Esophagus muscularis mucosa (tissue), 4 donors: Measurements from ENCODE around the gene JPH3. TPM values are rescaled to one million over a fixed set of nuclear protein-coding genes. Genes with fewer than 3 reads are reported as not detected.

Experiments used
- DNase-seq: peaks from one replicate; pipeline ENCODE4 v3.0.0-alpha.2; 2017; ENCODE audit errors: extremely low spot score
- H3K27ac ChIP-seq, 4 donors: fragments of 200-600 bp; sonication (generic); replicated peaks in 1 of 4; 1 replicate in 3 of 4; 2 replicates in 1 of 4; pipeline ENCODE4 v1.5.1; 2016 to 2019; ENCODE audit warnings: mild to moderate bottlenecking in 1 of 4
- H3K27me3 ChIP-seq, 4 donors: fragments of 200-600 bp; sonication (generic); one replicate each; pipeline versions ENCODE4 v1.5.1 to v1.6.0; 2016 to 2019
- H3K36me3 ChIP-seq, 4 donors: fragments of 200-600 bp; sonication (generic); one replicate each; pipeline ENCODE4 v1.5.1; 2016 to 2019
- H3K4me1 ChIP-seq, 4 donors: fragments of 200-600 bp; sonication (generic); one replicate each; pipeline ENCODE4 v1.5.1; 2016 to 2019
- H3K4me3 ChIP-seq, 4 donors: fragments of 200-600 bp; sonication (generic); 1 replicate in 2 of 4; 2 replicates in 2 of 4; pipeline ENCODE4 v1.5.1; 2016 to 2019; ENCODE audit warnings: mild to moderate bottlenecking in 4 of 4, moderate library complexity in 1 of 4
- H3K9me3 ChIP-seq, 4 donors: fragments of 200-600 bp; sonication (generic); 1 replicate in 3 of 4; 2 replicates in 1 of 4; pipeline ENCODE4 v1.5.1; 2016 to 2019
- CTCF ChIP-seq, 3 experiments: fragments of 200-600 bp in 2 of 3; fragments of 450-650 bp in 1 of 3; sonication (generic) in 2 of 3; IDR thresholded peaks; one replicate each; pipeline ENCODE4 v1.5.1; 2017 to 2019; ENCODE audit warnings: antibody characterized with exemption in 3 of 3, mild to moderate bottlenecking in 2 of 3, moderate library complexity in 1 of 3
- EP300 ChIP-seq: sonication (generic); formaldehyde crosslinking; IDR thresholded peaks from one replicate; pipeline ENCODE4 v1.6.1; 2017; ENCODE audit warnings: antibody characterized with exemption
- POLR2A ChIP-seq: fragments of 450-650 bp; IDR thresholded peaks from one replicate; pipeline ENCODE4 v1.6.1; 2017; ENCODE audit warnings: antibody characterized with exemption, moderate library complexity, mild to moderate bottlenecking, low read depth
- POLR2AphosphoS5 ChIP-seq, 2 donors: sonication (generic); formaldehyde crosslinking; IDR thresholded peaks; one replicate each; pipeline ENCODE4 v1.6.1; 2017; ENCODE audit warnings: antibody characterized with exemption in 2 of 2
- WGBS: methylation state at CpG from one replicate; pipeline ENCODE4 v1.1.5; 2018; 5-methylcytosine and 5-hydroxymethylcytosine counted together
- intact Hi-C: fragments of 100-400 bp; cut with DNase I; formaldehyde crosslinking; loops from one replicate; pipeline ENCODE4 v1.15.1; 2023
- total RNA-seq, 4 donors: library from RNA; depleted of rRNA; stranded (reverse); fragments of >200 nt; gene quantifications; one replicate each; pipeline versions ENCODE4 v1.1.0 to v1.2.1, GENCODE V29; 2016

The JPH3 gene
- total RNA-seq, 4 donors from 2014 or later = 0.42 to 2.2 (median 0.54) TPM

- peaks cover 0 to 50% (median 5%) of the 10 kb centered on the region in 4 donors for H3K27me3 ChIP-seq
- DNase-seq = no peak
- no peak overlapping the region for H3K27ac ChIP-seq
- intact Hi-C loops = no loop called here
- peaks cover 0 to 18% (median 10%) of the 10 kb centered on the region in 4 donors for H3K36me3 ChIP-seq
- no peak overlapping the region for H3K4me3 ChIP-seq
- WGBS = 92% methylated on average over 4 of the region's 7 CpGs
- H3K9me3 ChIP-seq = no peaks in the 10 kb centered on the region
- TF ChIP-seq POLR2AphosphoS5 (IDR thresholded peaks at IDR 0.05) (no peak), POLR2A (no peak), CTCF (IDR thresholded peaks at IDR 0.05) (no peak), EP300 (no peak)
- peaks cover 0 to 8% (median 3%) of the 10 kb centered on the region in 4 donors for H3K4me1 ChIP-seq
Observed at GRCh38 chr16:87692176-87692575, 89.9 kb downstream of the JPH3 start.

DNA sequence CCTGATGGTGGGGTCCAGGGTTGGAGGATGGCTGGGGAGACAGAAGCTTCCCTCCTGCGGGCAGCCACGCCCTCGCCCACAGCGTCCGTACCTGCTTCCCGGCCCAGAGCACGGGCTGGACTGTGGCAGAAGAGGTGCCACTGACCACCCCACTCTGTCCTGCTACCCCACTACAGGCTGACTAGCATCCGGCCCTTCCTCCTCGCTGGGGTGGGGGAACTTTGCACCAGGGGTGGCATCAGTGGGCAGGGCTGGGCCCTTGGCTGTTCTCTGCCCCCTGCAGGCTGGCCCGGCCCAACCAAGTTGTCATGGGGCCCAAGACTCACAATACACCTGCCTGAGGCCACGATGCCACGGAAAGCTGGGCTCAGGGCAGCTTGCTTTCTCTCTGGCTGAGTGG lies 90.4 kb downstream of the JPH3 start:
- peaks cover 0 to 44% (median 3%) of the 10 kb centered on the region in 4 donors for H3K27me3 ChIP-seq
- intact Hi-C loops = no loop called here
- H3K4me1 ChIP-seq = peaks cover 0 to 8% (median 3%) of the 10 kb centered on the region in 4 donors
- no peak overlapping the region for H3K27ac ChIP-seq
- H3K9me3 ChIP-seq = no peaks in the 10 kb centered on the region
- peaks cover 0 to 20% (median 10%) of the 10 kb centered on the region in 4 donors for H3K36me3 ChIP-seq
- DNase-seq = no peak
- no peak overlapping the region for H3K4me3 ChIP-seq
- TF ChIP-seq POLR2AphosphoS5 (IDR thresholded peaks at IDR 0.05) = no peak
- WGBS = 90% methylated on average over 8 of the region's 12 CpGs

GRCh38 chr16:87693827-87694226 lies 91.5 kb downstream of the JPH3 start:
- TF ChIP-seq POLR2AphosphoS5 (IDR thresholded peaks at IDR 0.05) = no peak
- TF ChIP-seq EP300 = no peak
- TF ChIP-seq POLR2A = no peak
- TF ChIP-seq CTCF (IDR thresholded peaks at IDR 0.05) = no peak
- H3K27me3 ChIP-seq = peaks cover 0 to 34% (median 0%) of the 10 kb centered on the region in 4 donors
- H3K36me3 ChIP-seq = peaks cover 0 to 22% (median 12%) of the 10 kb centered on the region in 4 donors
- no peak overlapping the region for H3K27ac ChIP-seq
- no peak for DNase-seq
- H3K4me3 ChIP-seq = no peak overlapping the region
- no peaks in the 10 kb centered on the region for H3K9me3 ChIP-seq
- peaks cover 0 to 8% (median 3%) of the 10 kb centered on the region in 4 donors for H3K4me1 ChIP-seq
- intact Hi-C loops = no loop called here
- WGBS = 90% methylated on average over 15 of the region's 16 CpGs

- TF ChIP-seq EP300 (no peak), CTCF (IDR thresholded peaks at IDR 0.05) (no peak), POLR2AphosphoS5 (IDR thresholded peaks at IDR 0.05) (no peak), POLR2A (no peak)
- Histone ChIP-seq H3K27me3 (peaks cover 0 to 26% (median 0%) of the 10 kb centered on the region in 4 donors), H3K4me1 (peaks cover 0 to 8% (median 3%) of the 10 kb centered on the region in 4 donors), H3K36me3 (peaks cover 0 to 28% (median 15%) of the 10 kb centered on the region in 4 donors), H3K27ac (no peak overlapping the region), H3K9me3 (no peaks in the 10 kb centered on the region), H3K4me3 (no peak overlapping the region)
- intact Hi-C loops = no loop called here
- WGBS = 85% methylated on average over 15 of the region's 20 CpGs
- DNase-seq = no peak
Observed at GRCh38 chr16:87694441-87695125, 92.3 kb downstream of the JPH3 start.

GRCh38 chr16:87695534-87695933 lies 93.2 kb downstream of the JPH3 start:
- WGBS = 100% methylated on average over 5 of the region's 12 CpGs
- Histone ChIP-seq H3K9me3 (no peaks in the 10 kb centered on the region), H3K27ac (no peak overlapping the region), H3K4me1 (peaks cover 0 to 8% (median 3%) of the 10 kb centered on the region in 4 donors), H3K4me3 (no peak overlapping the region), H3K27me3 (peaks cover 0 to 17% (median 0%) of the 10 kb centered on the region in 4 donors), H3K36me3 (peaks cover 0 to 38% (median 21%) of the 10 kb centered on the region in 4 donors)
- no peak for DNase-seq
- TF ChIP-seq POLR2AphosphoS5 (IDR thresholded peaks at IDR 0.05) (no peak), POLR2A (no peak), EP300 (no peak), CTCF (IDR thresholded peaks at IDR 0.05) (no peak)
- intact Hi-C loops = no loop called here
